IPS-18c (cell line): ENCODE results near the gene FRAS1.
"Not testable (repeated sequence)": the region's sequence is repeated elsewhere in the genome, so short reads cannot be mapped to it uniquely, and the experiment has no call there.

Source experiments
- H3K4me3 ChIP-seq: 2 replicates; pipeline ENCODE4 v1.7.0; 2013; ENCODE audit warnings: low read depth, mild to moderate bottlenecking, low read length, moderate library complexity; ENCODE audit not compliant: insufficient read depth
- H3K9me3 ChIP-seq: one replicate; pipeline ENCODE4 v1.6.1; 2013; ENCODE audit warnings: mild to moderate bottlenecking, low read length, moderate library complexity; ENCODE audit not compliant: control insufficient read depth, insufficient read depth

FRAS1 gene

DNA sequence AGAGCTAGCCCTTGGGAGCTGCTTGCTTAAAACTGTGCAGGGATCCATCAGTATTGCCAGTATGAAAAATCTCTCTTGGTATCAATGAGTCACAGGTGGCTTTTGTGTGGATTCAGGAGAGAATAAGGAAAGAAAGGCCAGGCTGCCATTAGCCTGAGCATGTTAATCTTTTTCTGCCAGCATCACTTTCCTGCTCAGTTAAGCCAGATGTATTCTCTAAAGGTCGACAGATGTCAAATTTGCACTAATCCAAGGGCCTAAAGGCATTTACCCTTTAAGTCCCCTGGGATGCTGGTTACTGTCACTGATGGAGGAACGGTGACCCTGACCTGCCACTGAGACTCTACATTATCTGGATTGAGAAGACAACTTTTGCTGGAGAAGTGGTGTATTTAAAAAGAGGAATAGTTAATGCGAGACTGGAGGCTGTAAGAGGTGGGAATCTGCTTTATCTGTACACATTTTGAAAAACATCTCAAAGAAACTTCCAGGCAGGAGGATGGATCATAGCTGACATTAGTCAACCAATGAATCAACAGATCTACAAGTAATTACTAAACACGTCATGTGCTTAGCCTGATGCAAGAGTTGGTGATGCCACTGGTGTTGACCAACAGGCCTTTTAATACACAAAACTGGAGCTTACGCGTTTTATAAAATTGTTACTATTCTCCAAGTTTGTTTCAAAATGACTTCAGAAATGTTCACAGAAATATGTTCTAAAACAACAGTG lies 253.1 kb downstream of the FRAS1 start:
- no peaks in the 10 kb centered on the region for H3K9me3 ChIP-seq
- H3K4me3 ChIP-seq: no peak overlapping the region

DNA sequence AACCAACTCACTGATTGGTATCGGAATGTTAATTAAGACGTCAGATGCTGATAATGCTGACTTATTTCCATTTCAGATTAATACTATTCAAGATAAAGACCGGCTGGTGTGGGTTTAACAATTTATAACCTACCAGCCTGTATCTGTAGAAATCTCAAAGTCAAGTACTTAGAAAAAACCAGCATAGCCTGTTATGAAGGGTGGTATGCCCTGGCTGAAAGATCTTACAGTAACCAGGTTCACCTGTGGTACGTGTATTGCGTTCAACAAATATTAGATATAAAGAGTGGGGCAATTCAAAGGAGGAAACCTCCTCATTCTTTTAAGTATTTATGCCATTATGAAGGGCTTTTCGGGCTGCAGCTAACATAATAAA lies 253.6 kb downstream of the FRAS1 start:
- H3K9me3 ChIP-seq: no peaks in the 10 kb centered on the region

DNA sequence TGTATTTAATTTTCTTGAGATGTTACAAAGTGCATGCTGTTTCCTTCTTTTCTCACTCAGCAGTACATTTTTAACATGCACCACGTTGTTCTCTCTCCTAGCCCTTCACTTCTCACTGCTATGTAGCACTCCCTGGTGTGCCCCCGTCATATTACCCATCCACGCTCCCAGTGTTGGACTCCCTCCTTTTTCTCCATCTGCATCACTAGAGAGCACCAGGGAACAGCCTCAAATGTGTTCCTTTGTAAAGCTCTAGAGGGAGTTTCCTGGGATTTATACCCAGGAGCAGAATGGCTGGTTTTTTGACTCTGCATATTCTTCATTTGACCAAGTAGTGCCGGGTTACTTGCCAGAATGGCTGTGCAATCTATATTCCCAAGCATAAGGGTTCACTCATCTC lies 254.2 kb downstream of the FRAS1 start:
- no peaks in the 10 kb centered on the region for H3K9me3 ChIP-seq
- no peak overlapping the region for H3K4me3 ChIP-seq

More for the DNA sequence above, 253.6 kb downstream of the FRAS1 start:
- no peak overlapping the region for H3K4me3 ChIP-seq

DNA sequence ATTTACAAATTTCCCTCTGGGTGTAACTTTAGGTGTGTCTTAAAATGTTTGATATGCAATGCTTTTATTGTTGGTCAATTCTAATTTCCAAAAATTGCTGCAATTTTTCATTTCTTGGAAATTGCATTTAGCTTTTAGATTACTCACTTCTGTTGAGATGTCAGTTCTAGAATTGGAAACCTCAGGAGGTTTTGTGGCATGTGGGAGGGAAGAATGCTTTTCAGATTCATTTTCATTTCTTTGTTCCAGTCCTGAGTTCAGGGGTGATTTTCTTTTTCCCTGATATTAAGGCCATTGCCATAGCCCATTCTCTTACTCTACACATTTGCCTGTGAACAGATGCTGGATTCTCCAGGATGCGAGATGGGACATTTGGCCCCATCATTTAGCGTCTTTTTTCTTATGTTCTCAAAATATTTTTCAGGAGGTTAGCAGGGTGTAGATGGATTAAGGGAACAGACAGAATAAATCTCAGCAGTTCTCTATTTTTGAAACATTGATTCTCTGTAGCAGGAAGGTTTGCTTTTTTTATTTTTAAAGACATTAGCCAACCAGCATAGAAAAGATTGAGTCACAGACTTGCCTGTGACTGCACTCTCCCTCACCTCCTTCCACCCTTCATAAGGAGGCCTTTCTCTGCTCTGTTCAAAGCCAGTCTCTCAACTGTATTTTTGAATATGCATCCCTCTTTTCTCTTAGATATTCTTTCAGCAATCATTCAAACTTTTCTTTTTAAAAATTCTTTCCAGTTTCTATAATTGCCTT lies 256.0 kb downstream of the FRAS1 start:
- no peaks in the 10 kb centered on the region for H3K9me3 ChIP-seq

DNA sequence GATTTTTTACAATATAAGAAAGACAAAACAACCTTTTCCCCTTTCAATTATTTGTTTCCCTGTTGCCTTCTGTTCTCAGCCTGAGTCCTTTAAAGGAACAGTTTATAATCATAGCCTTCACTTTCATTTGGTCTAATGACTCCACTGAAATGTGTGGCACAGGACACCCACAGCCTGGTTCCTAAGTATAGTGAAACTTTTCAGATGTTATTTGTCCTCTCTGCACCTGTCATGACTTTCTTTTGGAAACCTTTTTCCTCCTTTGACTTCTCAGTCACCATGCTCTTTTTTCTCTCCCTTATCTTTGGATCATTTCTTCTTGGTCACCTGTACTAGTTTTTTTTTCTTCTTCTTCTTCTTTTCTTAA lies 256.6 kb downstream of the FRAS1 start:
- no peak overlapping the region for H3K4me3 ChIP-seq
- no peaks in the 10 kb centered on the region for H3K9me3 ChIP-seq

More for the DNA sequence above, 256.0 kb downstream of the FRAS1 start:
- H3K4me3 ChIP-seq: no peak overlapping the region

DNA sequence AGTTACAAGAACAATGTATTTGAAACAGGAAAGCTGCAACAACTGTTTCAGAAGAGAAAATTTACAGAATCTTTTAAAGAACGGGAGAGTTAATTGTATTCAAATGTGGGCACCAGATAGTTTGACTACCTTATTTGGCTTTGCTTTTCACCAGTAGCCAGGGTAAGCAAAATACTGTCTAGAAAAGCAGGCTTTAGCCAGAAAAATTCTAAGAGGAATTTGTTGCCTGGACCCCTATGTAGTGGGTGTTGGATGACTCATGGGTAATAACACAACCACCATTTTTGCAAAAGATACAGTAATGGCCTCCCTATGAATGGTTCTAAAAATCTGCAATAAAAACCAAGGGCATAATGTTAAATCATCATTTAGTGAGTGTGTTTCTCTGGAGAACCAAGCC lies 261.0 kb downstream of the FRAS1 start:
- Histone ChIP-seq H3K4me3 (no peak overlapping the region), H3K9me3 (no peaks in the 10 kb centered on the region)

DNA sequence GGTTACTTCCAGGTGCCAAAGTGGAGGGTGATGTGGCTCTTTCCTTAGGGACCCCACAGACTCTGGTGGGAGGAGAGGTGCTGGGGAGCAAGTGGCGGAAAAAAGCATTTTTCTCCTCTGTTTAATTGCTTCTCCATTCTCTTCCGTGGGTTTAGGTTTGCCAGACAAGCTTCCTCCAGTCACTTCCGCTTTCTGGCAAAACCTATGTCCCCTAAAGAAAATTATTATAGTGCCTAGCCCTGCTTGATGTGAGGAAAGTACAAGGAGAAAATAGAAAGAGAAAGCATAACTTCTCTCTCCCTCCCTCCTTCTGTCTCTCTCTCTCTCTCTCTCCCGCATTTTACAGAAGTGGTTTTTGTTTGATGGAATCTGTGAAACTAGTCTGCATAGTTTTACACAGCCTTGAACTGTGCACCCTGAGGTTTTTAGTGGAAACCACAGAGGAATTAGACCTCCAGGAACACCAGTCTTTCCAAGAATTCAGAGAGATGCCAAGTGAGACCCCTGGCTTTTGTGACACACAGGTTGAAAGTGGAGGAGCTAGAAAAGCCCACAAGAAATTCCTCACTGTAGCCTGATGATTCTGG lies 263.3 kb downstream of the FRAS1 start:
- no peak overlapping the region for H3K4me3 ChIP-seq
- no peaks in the 10 kb centered on the region for H3K9me3 ChIP-seq

DNA sequence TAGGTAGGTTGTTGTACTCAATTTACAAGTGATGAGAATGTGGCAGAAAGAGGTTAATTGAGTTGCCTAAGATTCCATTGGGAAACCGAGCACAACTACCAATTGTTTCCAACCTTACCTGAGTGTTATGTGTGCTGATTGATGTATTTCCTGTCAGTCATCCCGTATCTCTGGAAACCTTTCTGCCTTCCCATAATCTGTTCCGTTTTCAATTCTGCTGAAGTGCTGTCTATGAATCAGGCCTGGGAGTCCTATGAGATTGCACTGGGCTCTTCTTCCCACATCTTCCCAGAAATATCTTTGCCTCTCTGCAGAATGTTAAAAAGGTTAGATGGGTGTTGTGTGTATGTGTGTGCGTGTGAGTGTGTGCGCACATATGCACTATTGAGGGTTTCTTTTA lies 264.9 kb downstream of the FRAS1 start:
- no peaks in the 10 kb centered on the region for H3K9me3 ChIP-seq
- no peak overlapping the region for H3K4me3 ChIP-seq

DNA sequence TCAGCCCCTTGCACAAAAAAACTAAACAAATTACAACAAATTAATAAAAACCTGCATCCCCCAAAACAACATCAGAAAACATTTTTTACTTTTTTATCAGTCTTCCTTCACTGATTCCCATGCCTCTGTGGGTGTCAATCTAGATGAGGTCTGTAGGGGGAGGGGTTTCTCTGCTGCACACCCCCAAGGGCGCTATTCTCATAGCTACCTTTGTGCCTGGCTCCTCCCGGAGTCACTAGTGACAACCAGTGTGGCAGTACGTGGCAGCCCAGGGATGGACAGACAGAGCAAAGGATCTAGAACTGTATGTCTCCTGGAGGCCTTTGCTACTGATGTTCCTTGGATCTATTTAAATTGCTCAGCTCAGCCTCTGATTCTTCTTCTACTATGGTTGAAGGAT lies 266.3 kb downstream of the FRAS1 start:
- H3K9me3 ChIP-seq: no peaks in the 10 kb centered on the region
- H3K4me3 ChIP-seq: no peak overlapping the region

DNA sequence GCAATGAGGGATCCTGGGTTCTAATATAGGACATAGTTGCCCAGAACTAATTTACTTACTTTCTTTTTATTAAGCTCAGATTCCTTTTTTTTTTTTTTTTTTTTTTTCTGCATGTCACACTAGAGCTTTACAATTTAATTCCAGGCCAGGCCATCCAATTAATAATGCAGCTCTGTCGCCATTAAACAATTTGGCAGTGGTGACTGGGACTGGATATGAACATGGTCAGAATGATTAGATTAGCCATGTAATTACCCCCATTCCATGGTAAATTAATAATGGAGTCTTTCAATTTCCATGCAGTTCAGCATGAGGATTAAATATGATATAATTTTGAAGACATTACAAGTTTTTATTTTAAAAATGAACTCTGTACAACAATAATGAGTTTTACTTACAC lies 267.5 kb downstream of the FRAS1 start:
- Histone ChIP-seq H3K9me3 (no peaks in the 10 kb centered on the region), H3K4me3 (no peak overlapping the region)

DNA sequence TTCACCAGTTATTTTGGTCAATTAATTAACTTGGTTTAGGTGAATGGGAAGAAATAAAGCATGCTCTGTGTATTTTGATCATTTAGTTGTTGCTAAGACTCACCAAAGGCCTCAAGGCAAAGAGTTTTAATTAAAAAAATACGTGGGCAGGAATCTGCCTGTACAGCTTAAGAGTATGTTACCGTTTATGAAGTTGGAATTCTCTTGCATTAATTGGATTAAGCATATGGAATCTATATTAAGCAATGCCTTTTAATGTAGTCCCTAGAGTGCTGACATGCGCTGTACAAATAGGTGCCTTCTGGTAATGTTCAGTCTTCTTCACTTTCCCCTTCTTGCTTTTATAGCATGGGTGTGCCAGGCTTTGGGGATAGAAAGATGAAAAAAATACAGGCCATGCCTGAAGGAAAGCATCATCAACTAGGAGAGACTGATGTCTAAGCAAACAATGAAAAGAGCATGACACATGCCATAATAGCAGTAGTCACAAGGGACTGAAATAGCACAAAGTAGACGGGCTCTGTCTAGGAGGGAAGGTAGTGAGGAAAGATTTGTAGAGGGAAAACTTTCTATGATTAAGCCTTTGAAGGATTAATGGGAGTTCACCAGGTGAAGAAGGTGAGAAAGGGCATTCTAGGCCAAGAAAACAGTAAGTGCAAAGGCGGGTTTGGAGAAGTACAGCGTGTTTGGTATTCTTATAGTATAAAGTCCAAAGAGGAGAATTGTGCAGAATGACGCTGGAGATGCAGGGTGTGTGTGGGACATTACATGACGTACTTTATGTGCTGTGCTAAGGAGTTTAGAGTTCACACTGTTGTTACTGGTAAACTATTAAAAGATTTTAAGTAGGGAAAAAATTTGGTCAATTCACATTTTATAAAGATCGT lies 268.4 kb downstream of the FRAS1 start:
- H3K4me3 ChIP-seq: no peak overlapping the region

DNA sequence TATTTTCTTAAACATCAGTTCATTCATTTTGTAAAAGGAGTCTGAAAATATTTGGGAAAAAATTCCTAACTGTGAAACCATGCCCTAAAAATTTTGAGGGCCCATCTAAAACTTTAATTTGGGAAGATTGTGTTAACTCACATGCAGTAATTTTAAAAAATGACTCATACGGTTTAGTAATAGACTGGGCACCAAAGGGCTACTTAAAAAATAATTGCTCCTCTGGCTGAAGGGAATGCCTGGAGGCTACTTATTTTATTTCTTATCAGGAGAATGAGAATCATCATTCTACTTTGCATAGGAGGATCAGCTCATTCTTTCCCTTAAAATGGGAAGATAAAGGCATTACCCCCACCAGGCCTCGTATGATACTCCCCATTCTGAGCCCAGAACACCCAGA lies 271.5 kb downstream of the FRAS1 start:
- H3K4me3 ChIP-seq, H3K9me3 ChIP-seq: not testable (repeated sequence)

More for the DNA sequence above, 268.4 kb downstream of the FRAS1 start:
- no peaks in the 10 kb centered on the region for H3K9me3 ChIP-seq

DNA sequence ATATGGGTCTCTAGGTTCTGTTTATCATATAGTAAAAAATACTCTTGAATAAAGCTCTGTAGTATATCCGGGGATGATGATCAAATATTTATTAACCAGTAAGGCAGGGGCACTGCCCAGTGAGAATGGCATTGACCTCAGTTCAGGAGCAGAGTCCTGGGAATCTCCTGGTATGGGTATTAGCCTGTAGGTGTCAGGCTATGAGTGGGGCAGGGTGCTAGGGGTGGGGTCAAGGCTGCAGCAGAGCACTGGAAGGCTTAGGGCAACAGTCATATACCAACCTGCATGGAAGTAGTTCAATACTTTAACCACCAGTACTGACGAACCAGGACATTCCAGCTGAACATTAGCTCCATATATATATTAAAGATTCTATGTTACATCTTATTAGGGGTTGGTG lies 274.1 kb downstream of the FRAS1 start:
- no peaks in the 10 kb centered on the region for H3K9me3 ChIP-seq

DNA sequence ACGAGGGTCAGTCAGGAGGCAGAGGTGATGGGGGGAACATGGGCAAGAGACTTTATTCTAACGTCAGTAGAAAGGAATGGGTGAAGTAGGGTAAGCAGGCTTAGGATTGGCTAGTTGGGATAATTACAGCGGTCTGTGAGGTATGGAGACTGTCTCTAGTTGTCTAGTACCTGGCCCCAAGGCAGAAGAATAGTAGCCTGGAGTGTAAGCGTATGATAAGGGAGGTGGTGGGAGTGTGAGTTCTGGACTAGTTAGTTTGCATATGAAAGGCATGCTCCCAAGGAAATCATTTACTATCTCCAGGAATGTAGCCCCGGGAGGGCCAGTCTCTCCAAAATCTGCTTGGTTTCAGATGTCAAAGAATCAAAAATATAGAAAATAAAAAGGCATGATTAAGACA lies 274.8 kb downstream of the FRAS1 start:
- H3K4me3 ChIP-seq: no peak overlapping the region
- H3K9me3 ChIP-seq: no peaks in the 10 kb centered on the region

More for the DNA sequence above, 274.1 kb downstream of the FRAS1 start:
- H3K4me3 ChIP-seq: no peak overlapping the region

DNA sequence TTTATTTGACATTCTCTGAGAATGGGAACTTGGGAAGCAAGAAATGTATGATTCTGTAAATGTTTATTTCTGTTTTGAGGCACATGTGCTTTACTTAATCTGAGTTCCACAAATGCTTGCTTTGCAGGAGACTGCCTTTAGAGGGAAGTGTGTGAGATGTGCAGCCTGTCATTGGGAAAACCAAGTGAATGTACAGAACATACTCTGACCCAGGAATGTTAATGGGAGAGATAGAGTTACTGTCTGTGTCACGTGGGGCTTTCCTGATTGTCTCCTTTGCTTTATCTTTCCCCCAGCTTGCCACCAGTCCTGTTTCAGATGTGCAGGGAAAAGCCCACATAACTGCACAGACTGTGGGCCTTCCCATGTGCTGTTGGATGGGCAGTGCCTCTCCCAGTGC lies 275.9 kb downstream of the FRAS1 start:
- H3K4me3 ChIP-seq: no peak overlapping the region
- H3K9me3 ChIP-seq: no peaks in the 10 kb centered on the region

DNA sequence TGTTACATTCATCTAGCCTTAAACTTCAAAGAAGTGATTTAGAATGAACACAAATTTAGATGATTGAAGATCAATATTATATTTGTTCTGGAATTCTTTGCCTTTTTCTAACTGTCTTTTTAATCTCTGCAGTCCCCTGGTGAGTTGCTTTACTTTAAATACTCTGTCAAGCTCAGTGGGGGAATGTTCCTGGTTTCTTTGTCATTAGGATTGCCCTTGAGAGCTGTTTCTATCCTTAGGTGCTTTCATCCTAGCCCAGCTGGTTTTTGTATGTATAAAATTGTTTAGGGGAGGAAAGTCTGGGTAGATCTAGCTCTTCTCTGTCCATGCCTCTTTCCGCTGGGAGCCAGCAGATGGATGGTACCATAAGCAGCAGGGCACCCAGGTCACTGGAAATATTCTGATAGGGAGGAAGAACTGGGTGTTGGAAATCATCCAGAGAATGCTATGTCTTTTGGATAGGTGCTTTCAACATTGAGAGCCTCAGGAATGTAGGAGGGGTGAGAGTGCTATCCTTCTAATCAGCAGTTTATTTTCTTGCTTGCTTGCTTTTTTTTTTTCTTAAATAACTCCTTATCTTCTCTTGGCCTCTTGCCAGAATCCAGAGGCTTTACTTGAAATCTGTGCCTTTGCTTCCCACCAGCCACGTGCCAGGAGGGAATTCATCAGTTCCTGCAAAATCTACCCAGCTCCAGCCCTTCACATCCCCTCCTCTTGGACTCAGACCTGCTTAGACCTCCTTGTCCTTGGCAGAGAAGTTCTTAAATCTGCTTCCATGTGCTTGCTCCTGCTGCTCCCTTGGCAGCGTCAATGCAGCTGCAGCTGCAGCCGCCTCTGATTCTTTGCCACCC lies 279.2 kb downstream of the FRAS1 start:
- H3K4me3 ChIP-seq: no peak overlapping the region
- no peaks in the 10 kb centered on the region for H3K9me3 ChIP-seq
